Measurements from ENCODE around the gene TMED5. TPM values are rescaled to one million over a fixed set of nuclear protein-coding genes. Genes with fewer than 3 reads are reported as not detected.

The TMED5 gene
- total RNA-seq, 1 donor from 2014 or later = 57.0 TPM

DNA sequence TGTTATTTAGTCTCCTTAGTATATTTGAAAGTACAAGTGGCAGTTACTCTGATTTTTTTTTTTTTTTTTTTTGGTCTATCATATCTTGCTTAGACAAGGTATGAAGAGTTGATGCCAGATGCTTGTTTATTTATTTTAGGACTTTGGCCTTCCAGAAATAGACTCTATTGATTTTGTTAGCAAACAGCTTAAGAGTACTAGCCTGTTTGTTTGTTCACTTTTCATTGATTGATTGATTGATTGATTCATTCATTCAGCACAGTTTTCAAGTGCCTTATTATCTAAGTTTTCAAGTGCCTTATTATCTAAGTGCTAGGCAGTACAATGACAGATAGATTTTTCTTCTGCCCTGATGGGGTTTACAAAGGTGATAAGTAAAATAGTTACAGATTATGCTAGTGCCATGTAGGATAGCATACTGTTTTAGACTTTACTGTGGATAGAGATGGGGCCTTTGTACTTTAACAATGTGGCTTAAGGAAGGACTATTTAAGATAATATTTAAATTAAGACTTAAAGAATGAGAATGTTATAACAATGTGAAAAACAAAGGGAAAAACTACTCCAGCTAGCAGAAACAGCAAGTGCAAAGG, 50.6 kb downstream of the TMED5 start:
- intact Hi-C loops (cut with micrococcal nuclease) = loop anchor here (5.0 kb wide), 1 partner anchor 47 kb away; no protein-coding TSS in a partner anchor

GRCh38 chr1:93124556-93125355, 55.5 kb downstream of the TMED5 start:
- intact Hi-C loops (cut with micrococcal nuclease) = loop anchor here (5.0 kb wide), 1 partner anchor 42 kb away; no protein-coding TSS in a partner anchor

DNA sequence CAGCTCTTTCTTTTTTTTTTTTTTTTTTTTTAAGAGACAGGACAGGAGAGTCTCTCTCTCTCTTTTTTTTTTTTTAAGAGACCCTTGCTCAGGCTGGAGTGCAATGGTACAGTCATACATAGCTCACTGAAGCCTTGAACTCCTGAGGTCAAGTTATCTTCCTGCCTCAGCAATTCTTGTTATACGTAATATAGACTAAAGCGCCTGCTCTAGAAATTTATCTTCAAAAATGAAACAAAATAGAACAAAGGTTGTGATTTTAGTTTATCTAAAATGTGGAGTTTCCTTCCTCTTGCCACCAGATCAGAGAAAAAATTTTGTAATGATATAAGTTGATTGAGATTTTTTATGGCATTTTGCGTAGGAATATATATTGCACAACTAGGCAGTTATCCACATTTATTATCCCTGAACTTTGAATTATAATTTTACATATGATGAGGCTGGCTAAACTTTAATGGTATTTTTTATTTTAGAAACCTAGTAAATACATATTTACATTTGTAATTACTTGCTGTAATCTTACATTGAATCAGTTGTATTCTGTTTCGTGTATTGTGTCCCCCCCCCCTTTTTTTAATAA, 56.9 kb downstream of the TMED5 start:
- intact Hi-C loops (cut with micrococcal nuclease) = no loop called here

GRCh38 chr1:93120614-93121013, 59.6 kb downstream of the TMED5 start:
- intact Hi-C loops (cut with micrococcal nuclease) = no loop called here

- intact Hi-C loops (cut with micrococcal nuclease) = no loop called here
These were observed 65.8 kb downstream of the TMED5 start for GRCh38 chr1:93114391-93114790.

GRCh38 chr1:93113127-93113526, 67.1 kb downstream of the TMED5 start:
- intact Hi-C loops (cut with micrococcal nuclease) = no loop called here

- intact Hi-C loops (cut with micrococcal nuclease) = no loop called here
These were observed 68.7 kb downstream of the TMED5 start for GRCh38 chr1:93111561-93111960.

DNA sequence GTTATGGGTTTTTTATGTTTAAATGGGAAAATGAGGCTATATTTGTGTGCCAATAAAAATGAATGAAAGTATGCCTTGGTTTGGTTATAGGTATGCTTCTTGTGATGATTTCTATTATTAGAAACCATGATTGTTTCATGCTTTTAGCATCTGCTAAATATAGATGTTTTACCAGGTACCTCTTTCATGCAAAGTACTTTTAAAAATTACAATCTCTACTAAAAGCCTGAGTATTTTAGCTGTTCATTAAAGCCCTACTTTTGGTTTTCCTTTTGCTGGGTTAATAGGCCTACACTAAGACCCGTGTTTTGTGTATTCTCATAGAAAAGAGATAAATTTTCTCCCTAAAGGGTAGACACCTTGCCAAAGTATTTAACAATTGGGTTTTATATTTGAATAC, 69.1 kb downstream of the TMED5 start:
- intact Hi-C loops (cut with micrococcal nuclease) = no loop called here

- intact Hi-C loops (cut with micrococcal nuclease) = no loop called here
These were observed 70.6 kb downstream of the TMED5 start for GRCh38 chr1:93109578-93109977.

DNA sequence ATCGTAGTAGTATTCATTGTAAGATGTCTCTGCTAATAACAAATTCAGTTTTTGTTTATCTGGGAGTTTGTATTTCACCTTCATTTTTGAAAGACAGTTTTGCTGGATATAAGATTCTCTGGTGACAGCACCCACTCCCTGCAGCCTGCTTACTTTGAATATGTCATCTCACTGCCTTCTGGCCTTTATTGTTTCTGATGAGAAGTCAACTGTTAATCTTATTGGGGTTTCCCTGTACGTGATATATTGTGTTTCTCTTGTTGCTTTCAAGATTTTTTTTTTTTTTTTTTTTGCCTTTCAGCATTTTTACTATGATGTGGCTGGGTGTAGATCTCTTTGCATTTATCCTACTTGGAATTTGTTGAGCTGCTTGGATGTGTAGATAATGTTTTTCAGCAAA, 71.9 kb downstream of the TMED5 start:
- intact Hi-C loops (cut with micrococcal nuclease) = no loop called here

DNA sequence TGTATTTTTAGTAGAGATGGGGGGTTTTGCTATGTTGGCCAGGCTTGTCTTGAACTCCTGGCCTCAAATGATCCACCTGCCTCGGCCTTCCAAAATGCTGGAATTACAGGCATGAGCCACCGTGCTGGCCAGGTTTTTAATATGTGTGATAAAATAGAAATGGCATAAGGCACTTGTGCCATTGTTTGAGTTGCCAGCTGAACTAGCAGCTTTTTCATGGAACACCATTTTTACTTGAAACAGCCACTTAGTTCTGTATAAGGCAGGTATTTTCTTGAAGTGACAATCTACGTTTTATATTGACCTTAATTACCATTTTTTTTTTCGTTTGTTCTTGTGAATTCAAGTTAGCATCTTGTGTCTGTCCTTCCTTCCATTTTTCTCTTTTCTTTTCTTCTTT, 72.8 kb downstream of the TMED5 start:
- intact Hi-C loops (cut with micrococcal nuclease) = no loop called here

- intact Hi-C loops (cut with micrococcal nuclease) = no loop called here
These were observed 74.0 kb downstream of the TMED5 start for GRCh38 chr1:93106226-93106625.

DNA sequence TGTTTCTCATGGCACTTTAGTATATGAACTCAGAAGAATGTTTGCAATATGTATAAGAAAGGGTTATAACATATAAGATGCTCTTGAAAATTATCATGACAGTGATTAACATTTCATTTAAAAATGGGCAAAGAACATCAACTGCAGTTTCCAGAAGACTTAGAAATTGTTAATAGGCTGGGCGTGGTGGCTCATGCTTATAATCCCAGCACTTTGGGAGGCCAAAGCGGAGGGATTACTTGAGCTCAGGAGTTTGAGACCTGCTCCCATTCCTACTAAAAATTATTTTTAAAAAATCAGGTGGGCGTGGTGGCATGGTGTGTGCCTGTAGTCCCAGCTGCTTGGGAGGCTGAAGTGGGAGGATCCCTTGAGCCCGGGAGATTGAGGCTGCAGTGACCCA, 78.1 kb downstream of the TMED5 start:
- intact Hi-C loops (cut with micrococcal nuclease) = no loop called here

Other genes with a start within 250 kb of the TMED5 start
- 15.1 and 15.2 TPM in 2 replicates for gene DIPK1A, start 219.0 kb downstream of the TMED5 start, total RNA-seq
- gene MTF2, start 101.1 kb downstream of the TMED5 start, total RNA-seq = 56.1 and 64.0 TPM in 2 replicates
- gene CCDC18, start 311 bp upstream of the TMED5 start, total RNA-seq = 24.7 and 29.6 TPM in 2 replicates
- gene DR1, start 165.5 kb upstream of the TMED5 start, total RNA-seq = 111 and 113 TPM in 2 replicates